Retinal pigment epithelial cell (primary cell): Measurements from ENCODE around the gene MON2.
A peak's percentile ranks its signal among the peaks of the same experiment; 100 is the strongest.

ENCODE experiments used
- DNase-seq: peaks from one replicate; pipeline ENCODE4 v3.0.0-alpha.2; 2010; ENCODE audit warnings: low read depth
- H3K4me3 ChIP-seq: 2 replicates; pipeline ENCODE4 v1.5.1; 2011; ENCODE audit warnings: mild to moderate bottlenecking, low read length, control low read depth, moderate library complexity
- CTCF ChIP-seq: conservative IDR thresholded peaks from 2 replicates; pipeline ENCODE4 v1.5.1; 2011; ENCODE audit warnings: low read depth, low read length, control low read depth, inconsistent platforms

Gene MON2

GRCh38 chr12:62533755-62534107 lies 67.1 kb downstream of the MON2 start:
- H3K4me3 ChIP-seq, result no peak overlapping the region
- no peak for TF ChIP-seq CTCF
- no peak for DNase-seq

- TF ChIP-seq CTCF, result no peak
- no peak overlapping the region for H3K4me3 ChIP-seq
- no peak for DNase-seq
Observed at GRCh38 chr12:62536546-62536945, 69.9 kb downstream of the MON2 start.

- DNase-seq, result peak; percentile 85
- TF ChIP-seq CTCF, result no peak
- H3K4me3 ChIP-seq, result no peak overlapping the region
Observed at GRCh38 chr12:62537551-62537950, 70.9 kb downstream of the MON2 start.

- no peak for DNase-seq
- no peak overlapping the region for H3K4me3 ChIP-seq
- no peak for TF ChIP-seq CTCF
Observed at GRCh38 chr12:62540354-62540753, 73.7 kb downstream of the MON2 start.

- H3K4me3 ChIP-seq, result no peak overlapping the region
- DNase-seq, result no peak
- no peak for TF ChIP-seq CTCF
Observed at GRCh38 chr12:62542814-62543213, 76.2 kb downstream of the MON2 start.

GRCh38 chr12:62543324-62543723 lies 76.7 kb downstream of the MON2 start:
- no peak for DNase-seq
- no peak for TF ChIP-seq CTCF

GRCh38 chr12:62543741-62544140 lies 77.1 kb downstream of the MON2 start:
- TF ChIP-seq CTCF, result no peak
- H3K4me3 ChIP-seq, result no peak overlapping the region

More at GRCh38 chr12:62543324-62543723, 76.7 kb downstream of the MON2 start:
- no peak overlapping the region for H3K4me3 ChIP-seq

More at GRCh38 chr12:62543741-62544140, 77.1 kb downstream of the MON2 start:
- DNase-seq, result no peak
